WTC11 (cell line): Measurements from ENCODE around the gene FAAP24.
"Not testable (repeated sequence)": the region's sequence is repeated elsewhere in the genome, so short reads cannot be mapped to it uniquely, and the experiment has no call there.

ENCODE experiments used
- ESRRA ChIP-seq: sonication (generic); formaldehyde crosslinking; IDR thresholded peaks from 2 replicates; pipeline ENCODE4 v1.8.1; 2022; ENCODE audit warnings: mild to moderate bottlenecking, missing genetic modification reagents, borderline replicate concordance
- SP1 ChIP-seq: sonication (generic); formaldehyde crosslinking; conservative IDR thresholded peaks from 2 replicates; pipeline ENCODE4 v1.8.1; 2022; ENCODE audit warnings: missing genetic modification reagents
- TF ChIP-seq, protein P1 (sequence below): fragments of 200-600 bp; IDR thresholded peaks from 2 replicates; pipeline ENCODE4 v1.8.0; 2022; ENCODE audit warnings: antibody characterized with exemption
- TF ChIP-seq, protein P2 (sequence below): sonication (generic); formaldehyde crosslinking; IDR thresholded peaks from 2 replicates; pipeline ENCODE4 v1.8.0; 2022; ENCODE audit warnings: missing genetic modification reagents

DNA sequence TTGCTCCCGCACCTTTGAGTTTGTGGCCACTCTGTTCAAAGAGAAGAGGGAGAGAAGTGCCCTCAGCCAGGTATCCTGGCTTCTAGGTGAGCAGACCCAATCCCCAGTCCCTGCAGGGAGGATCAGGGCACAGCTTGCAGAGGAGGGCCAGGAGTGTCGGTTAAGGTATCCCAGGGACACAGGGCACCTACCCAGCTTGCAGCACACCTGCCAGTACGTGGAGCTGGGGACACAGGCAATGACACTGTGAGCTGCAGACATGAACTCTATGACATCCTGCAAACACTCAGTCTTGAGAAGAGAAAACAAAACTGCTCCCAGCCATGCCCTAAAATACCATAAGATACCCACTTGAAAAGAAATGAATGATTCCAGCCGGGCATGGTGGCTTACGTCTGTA is 54.6 kb downstream of the FAAP24 start:
- TF ChIP-seq, protein P1, sequence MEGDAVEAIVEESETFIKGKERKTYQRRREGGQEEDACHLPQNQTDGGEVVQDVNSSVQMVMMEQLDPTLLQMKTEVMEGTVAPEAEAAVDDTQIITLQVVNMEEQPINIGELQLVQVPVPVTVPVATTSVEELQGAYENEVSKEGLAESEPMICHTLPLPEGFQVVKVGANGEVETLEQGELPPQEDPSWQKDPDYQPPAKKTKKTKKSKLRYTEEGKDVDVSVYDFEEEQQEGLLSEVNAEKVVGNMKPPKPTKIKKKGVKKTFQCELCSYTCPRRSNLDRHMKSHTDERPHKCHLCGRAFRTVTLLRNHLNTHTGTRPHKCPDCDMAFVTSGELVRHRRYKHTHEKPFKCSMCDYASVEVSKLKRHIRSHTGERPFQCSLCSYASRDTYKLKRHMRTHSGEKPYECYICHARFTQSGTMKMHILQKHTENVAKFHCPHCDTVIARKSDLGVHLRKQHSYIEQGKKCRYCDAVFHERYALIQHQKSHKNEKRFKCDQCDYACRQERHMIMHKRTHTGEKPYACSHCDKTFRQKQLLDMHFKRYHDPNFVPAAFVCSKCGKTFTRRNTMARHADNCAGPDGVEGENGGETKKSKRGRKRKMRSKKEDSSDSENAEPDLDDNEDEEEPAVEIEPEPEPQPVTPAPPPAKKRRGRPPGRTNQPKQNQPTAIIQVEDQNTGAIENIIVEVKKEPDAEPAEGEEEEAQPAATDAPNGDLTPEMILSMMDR = not testable (repeated sequence)
- TF ChIP-seq SP1, ESRRA (CRISPR knock-in tag): not testable (repeated sequence)
- TF ChIP-seq, protein P2, sequence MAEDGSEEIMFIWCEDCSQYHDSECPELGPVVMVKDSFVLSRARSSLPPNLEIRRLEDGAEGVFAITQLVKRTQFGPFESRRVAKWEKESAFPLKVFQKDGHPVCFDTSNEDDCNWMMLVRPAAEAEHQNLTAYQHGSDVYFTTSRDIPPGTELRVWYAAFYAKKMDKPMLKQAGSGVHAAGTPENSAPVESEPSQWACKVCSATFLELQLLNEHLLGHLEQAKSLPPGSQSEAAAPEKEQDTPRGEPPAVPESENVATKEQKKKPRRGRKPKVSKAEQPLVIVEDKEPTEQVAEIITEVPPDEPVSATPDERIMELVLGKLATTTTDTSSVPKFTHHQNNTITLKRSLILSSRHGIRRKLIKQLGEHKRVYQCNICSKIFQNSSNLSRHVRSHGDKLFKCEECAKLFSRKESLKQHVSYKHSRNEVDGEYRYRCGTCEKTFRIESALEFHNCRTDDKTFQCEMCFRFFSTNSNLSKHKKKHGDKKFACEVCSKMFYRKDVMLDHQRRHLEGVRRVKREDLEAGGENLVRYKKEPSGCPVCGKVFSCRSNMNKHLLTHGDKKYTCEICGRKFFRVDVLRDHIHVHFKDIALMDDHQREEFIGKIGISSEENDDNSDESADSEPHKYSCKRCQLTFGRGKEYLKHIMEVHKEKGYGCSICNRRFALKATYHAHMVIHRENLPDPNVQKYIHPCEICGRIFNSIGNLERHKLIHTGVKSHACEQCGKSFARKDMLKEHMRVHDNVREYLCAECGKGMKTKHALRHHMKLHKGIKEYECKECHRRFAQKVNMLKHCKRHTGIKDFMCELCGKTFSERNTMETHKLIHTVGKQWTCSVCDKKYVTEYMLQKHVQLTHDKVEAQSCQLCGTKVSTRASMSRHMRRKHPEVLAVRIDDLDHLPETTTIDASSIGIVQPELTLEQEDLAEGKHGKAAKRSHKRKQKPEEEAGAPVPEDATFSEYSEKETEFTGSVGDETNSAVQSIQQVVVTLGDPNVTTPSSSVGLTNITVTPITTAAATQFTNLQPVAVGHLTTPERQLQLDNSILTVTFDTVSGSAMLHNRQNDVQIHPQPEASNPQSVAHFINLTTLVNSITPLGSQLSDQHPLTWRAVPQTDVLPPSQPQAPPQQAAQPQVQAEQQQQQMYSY = not testable (repeated sequence)
